Upper lobe of right lung (tissue), 1 donor: ENCODE measurements around the gene ITGBL1. TPM values are rescaled to one million over a fixed set of nuclear protein-coding genes. Genes with fewer than 3 reads are reported as not detected.
A peak's percentile ranks its signal among the peaks of the same experiment; 100 is the strongest.

Source experiments
- ATAC-seq: fragments of 200-7000 bp; cut with Tn5 transposase; one replicate; pipeline ENCODE4 v1.9.1; 2020; ENCODE audit warnings: mild to moderate bottlenecking, moderate library complexity
- DNase-seq: peaks from one replicate; pipeline ENCODE4 v3.0.0-alpha.2; 2020
- H3K27ac ChIP-seq: fragments of 200-600 bp; one replicate; pipeline ENCODE4 v1.8.0; 2022
- H3K27me3 ChIP-seq: fragments of 200-600 bp; one replicate; pipeline ENCODE4 v1.8.0; 2022; ENCODE audit warnings: mild to moderate bottlenecking
- H3K36me3 ChIP-seq: fragments of 200-600 bp; one replicate; pipeline ENCODE4 v1.8.0; 2022
- H3K4me1 ChIP-seq: fragments of 200-600 bp; one replicate; pipeline ENCODE4 v1.8.0; 2022
- H3K4me3 ChIP-seq: fragments of 200-600 bp; one replicate; pipeline ENCODE4 v1.8.0; 2022; ENCODE audit warnings: mild to moderate bottlenecking
- H3K9me3 ChIP-seq: fragments of 200-600 bp; one replicate; pipeline ENCODE4 v1.8.0; 2022
- CTCF ChIP-seq: fragments of 200-600 bp; IDR thresholded peaks from one replicate; pipeline ENCODE4 v1.8.0; 2022; ENCODE audit warnings: antibody characterized with exemption
- intact Hi-C: fragments of 100-400 bp; cut with DNase I; formaldehyde crosslinking; loops from one replicate; pipeline ENCODE4 v1.11.0; 2022
- long read RNA-seq: library from polyadenylated mRNA; unstranded; transcript quantifications from one replicate; pipeline ENCODE4 v2.0.0, GENCODE V29; 2021
- total RNA-seq: library from RNA; stranded (reverse); fragmentation: NEBNext Ultra II Directional; extraction: Animal tissue kit (Norgen Biotek cat#: 25700); gene quantifications from one replicate; pipeline ENCODE4 v1.2.1, GENCODE V29; 2021
- donor health status: DM: no; HTN: yes; CAD: no; lungs with severe emphysema.

Gene ITGBL1
- 43.6 TPM for total RNA-seq
- long read RNA-seq, transcript ITGBL1-202 (11 exons, 2,494 nt), result major isoform, 33 of 58 reads
- long read RNA-seq, partial matches to known transcripts, result 3 of 58 reads
- long read RNA-seq, other reads (novel, unspliced or antisense), result 22 of 58 reads

DNA sequence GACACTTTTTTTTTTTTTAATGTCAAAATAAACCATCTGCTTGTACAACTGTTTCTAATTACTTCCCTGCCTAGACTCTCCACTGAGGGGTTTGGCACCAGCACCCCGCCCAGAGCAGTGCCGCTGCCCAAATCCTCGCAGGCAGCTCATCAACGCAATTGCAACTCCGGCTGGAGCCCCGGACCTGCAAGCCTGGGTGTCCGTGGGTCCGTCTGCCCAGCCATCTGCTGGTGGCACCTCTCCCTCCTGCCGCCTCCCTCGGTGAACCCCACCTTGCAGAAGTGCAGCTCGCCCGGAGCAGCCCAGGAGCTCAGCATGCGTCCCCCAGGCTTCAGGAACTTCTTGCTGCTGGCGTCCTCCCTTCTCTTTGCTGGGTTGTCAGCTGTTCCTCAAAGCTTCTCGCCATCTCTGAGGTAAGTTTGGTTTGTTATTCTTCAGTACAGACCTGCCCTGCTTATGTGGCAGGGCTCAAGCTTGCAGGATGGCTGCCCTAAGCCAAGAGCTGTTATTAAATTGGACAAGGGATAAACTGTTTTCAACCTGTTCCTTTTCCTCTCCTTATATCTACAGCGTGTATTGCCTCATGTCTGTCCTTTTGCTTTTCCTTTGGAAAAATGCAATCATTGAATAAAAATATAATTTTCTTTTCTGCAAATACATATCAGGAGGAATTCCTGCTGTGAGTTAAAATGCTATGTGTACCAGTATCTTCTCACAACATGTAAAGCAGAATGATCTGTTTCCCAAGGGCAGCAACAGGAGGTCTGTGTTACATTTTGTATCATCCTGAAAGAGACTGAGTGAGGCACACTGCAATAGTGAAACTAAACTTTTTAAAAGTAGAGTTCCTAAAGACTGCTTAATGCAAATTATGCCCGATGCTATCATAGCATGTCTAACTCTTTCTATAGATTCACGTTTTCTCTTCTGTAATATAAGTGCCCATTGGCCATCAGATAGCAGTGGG, at the start of gene ITGBL1:
ITGBL1 (plus strand) TSS at position 157 of the 967 bp plus-strand sequence; CDS start at position 316, 159 bp downstream.
- TF ChIP-seq CTCF, result no peak
- H3K27ac ChIP-seq, result peak within 1 kb of the TSS; percentile 63
- DNase-seq (no peak), ATAC-seq (peak; percentile 4)
- peaks cover 4% of the 10 kb centered on the region for H3K4me1 ChIP-seq
- no peaks in the 10 kb centered on the region for H3K9me3 ChIP-seq
- intact Hi-C loops, result no loop called here
- no peaks in the 10 kb centered on the region for H3K36me3 ChIP-seq
- peak within 1 kb of the TSS; percentile 55 for H3K4me3 ChIP-seq
- H3K27me3 ChIP-seq, result no peaks in the 10 kb centered on the region

GRCh38 chr13:101406791-101407190, 45.7 kb upstream of the ITGBL1 start:
- intact Hi-C loops, result no loop called here
- no peaks in the 10 kb centered on the region for H3K36me3 ChIP-seq

DNA sequence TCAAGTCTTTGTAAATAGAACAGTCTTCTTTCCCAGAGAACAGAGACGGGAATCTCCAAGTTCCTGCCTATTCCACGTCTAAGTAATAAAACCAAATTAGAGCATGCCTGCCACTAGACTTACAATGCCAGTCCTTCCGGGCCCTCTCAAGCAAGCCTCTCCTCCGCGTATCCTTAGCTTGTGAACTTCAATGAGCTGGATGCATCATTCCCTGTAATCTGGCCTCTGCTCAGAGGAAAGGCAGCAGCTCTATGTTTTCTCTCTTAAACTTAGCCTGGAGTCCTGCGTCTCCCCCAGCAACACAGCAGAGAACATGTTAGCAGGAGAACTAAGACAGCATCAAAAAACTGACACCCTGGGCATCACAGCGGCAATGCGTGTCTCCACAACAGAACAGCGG, 44.3 kb upstream of the ITGBL1 start:
- Histone ChIP-seq H3K27me3 (no peaks in the 10 kb centered on the region), H3K4me3 (no peak overlapping the region), H3K4me1 (no peaks in the 10 kb centered on the region), H3K9me3 (no peaks in the 10 kb centered on the region), H3K36me3 (no peaks in the 10 kb centered on the region), H3K27ac (no peak overlapping the region)
- no peak for DNase-seq
- intact Hi-C loops, result no loop called here
- ATAC-seq, result no peak
- TF ChIP-seq CTCF, result no peak

More at GRCh38 chr13:101406791-101407190, 45.7 kb upstream of the ITGBL1 start:
- H3K4me3 ChIP-seq, result no peak overlapping the region
- H3K27ac ChIP-seq, result no peak overlapping the region
- ATAC-seq (no peak), DNase-seq (no peak)
- H3K4me1 ChIP-seq, result no peaks in the 10 kb centered on the region
- TF ChIP-seq CTCF, result no peak
- H3K27me3 ChIP-seq, result no peaks in the 10 kb centered on the region
- no peaks in the 10 kb centered on the region for H3K9me3 ChIP-seq

- H3K36me3 ChIP-seq, result no peaks in the 10 kb centered on the region
- no peaks in the 10 kb centered on the region for H3K9me3 ChIP-seq
- ATAC-seq (no peak), DNase-seq (no peak)
- TF ChIP-seq CTCF, result no peak
- intact Hi-C loops, result no loop called here
- no peaks in the 10 kb centered on the region for H3K4me1 ChIP-seq
- no peak overlapping the region for H3K4me3 ChIP-seq
- H3K27ac ChIP-seq, result no peak overlapping the region
- H3K27me3 ChIP-seq, result peaks cover 5% of the 10 kb centered on the region
Measured at GRCh38 chr13:101408992-101409656, 43.4 kb upstream of the ITGBL1 start.

DNA sequence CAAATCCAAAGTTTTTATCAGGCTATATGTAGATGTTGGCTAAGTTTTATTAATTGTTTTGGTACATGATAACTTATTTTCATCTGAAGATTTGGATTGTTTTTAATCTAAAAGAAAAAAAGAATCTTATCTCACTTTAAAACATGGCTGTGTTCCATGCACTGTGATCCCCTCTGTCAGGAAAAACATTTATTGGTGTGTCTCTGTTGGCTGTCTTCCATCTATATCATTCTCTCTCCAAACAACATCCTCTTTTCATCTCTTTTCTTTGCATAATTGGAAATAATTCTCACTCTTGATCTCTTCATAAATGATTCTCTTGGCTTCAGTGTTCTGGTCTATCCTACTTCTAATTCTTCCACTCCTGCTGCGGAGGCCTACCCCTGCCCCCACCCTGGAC, 40.4 kb upstream of the ITGBL1 start:
- no peak overlapping the region for H3K27ac ChIP-seq
- H3K4me1 ChIP-seq, result no peaks in the 10 kb centered on the region
- intact Hi-C loops, result no loop called here
- no peak for ATAC-seq
- no peak overlapping the region for H3K4me3 ChIP-seq
- peaks cover 23% of the 10 kb centered on the region for H3K27me3 ChIP-seq
- no peak for DNase-seq
- H3K36me3 ChIP-seq, result no peaks in the 10 kb centered on the region
- no peaks in the 10 kb centered on the region for H3K9me3 ChIP-seq
- TF ChIP-seq CTCF, result no peak
